GM19351 (cell line): Measurements from ENCODE around the gene ADRM1.

Experiments
- ATAC-seq: cut with Tn5 transposase; IDR thresholded peaks from one replicate; pipeline ENCODE4 v1.9.1; 2021; ENCODE audit warnings: mild to moderate bottlenecking, moderate library complexity; ENCODE audit not compliant: unreplicated experiment

The ADRM1 gene

DNA sequence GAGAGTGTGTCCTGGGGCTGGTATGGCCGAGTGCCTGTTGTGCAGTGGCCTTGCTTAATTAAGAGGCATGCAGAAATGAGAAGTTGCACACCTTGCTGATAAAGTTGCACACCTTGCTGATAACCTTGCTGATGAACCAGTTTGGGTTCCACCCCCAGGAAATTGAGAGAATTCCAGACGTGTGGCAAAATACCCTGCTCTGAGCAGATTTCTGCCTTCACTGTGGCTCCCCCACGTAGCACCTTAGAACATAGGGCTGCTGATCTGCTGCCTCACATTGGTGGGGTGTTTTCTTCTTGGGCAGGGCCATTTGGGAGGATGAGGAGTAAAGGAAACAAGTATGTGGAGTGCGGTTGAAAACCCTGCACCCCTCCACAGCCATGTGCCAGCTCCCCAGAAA, 22.5 kb upstream of the ADRM1 start:
- ATAC-seq = no peak

DNA sequence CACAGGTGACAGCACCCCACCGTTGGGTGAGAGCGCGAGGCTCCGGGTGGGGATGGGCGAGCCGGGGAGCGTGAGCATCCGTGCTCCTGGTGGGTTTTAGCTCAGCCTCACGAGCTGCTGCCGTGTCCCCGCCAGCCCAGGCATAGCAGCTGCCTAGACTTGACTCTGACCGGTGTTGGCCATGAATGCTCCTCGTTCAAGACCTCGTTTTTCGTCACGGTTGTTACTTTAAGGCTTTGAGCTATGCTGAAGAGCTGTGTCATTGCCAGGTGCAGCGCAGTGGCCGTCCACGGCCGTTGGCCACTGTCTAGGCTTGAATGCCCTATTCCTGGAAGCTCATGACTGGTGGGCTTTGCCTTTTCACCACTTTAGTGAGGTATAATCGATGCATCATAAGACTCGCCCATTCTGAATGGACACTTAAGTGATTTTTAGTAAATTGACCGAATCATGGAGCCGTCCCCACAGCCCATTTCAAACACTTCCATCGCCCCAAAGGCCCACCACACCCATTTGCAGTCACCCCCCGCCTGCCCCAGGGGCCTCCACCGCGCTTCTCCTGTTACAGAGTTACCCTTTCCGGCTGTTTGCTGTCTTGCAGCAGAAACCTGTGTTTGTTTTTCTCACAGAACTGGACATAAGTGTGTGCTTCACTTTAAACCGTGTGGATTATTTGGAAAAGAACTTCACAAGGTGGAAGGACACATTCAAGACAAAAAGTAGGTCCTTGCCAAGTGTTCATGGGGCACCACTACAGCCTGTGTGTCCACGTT, 21.4 kb upstream of the ADRM1 start:
- no peak for ATAC-seq

DNA sequence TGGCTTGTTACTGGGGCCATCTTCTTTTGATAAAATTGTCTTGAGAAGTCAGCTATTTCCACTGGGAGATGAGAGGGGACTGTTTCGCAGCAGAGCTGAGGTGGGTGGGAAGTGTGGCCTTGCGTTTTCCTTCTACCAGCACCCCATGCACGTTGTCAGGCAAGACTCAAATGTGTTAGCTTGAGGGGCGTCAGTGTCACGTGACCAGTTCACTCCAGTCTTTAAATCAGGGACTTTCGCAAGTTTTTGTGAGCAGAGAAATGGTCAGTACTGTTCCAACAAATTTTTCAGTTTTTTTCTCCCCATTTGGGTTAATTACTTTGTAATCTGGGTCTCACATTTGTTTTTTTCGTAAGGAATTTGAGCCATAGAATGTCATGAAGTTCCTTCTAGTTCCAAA, 20.7 kb upstream of the ADRM1 start:
- ATAC-seq = no peak

- ATAC-seq = no peak
These were observed 19.8 kb upstream of the ADRM1 start for GRCh38 chr20:62282877-62283503.

DNA sequence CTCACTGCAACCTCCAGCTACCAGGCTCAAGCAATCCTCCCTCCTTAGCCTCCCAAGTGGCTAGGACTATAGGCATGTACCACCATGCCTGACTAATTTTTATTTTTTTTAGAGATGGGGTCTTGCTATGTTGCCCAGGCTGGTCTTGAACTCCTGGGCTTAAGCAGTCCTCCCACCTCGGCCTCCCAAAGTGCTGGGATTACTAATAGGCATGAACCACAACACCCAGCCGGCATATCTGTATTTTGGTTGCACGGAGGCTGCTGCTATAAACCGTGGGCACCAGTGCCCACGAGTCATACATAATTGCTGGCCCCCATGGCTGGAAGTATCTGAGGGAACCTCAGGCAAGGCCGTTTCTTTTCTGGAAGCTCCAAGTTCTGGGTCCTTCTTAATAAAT, 18.3 kb upstream of the ADRM1 start:
- ATAC-seq = no peak

- no peak for ATAC-seq
These were observed 17.6 kb upstream of the ADRM1 start for GRCh38 chr20:62285151-62285550.

DNA sequence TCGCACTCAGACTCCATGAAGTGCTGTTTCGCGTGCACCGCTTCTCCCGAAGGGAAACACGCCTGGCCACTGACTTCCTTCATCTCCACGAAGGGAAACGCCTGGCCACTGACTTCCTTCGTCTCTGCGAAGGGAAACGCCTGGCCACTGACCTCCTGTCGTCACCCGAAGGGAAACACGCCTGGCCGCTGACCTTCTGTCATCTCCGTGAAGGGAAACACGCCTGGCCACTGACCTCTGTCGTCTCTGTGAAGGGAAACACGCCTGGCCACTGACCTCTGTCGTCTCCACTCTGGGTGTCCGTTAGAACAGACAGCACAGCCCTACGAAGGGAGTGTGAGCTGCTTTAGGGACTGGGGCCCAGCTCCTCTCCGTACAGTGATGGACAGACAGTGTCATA, 17.1 kb upstream of the ADRM1 start:
- no peak for ATAC-seq

- ATAC-seq = no peak
These were observed 16.2 kb upstream of the ADRM1 start for GRCh38 chr20:62286493-62287064.

DNA sequence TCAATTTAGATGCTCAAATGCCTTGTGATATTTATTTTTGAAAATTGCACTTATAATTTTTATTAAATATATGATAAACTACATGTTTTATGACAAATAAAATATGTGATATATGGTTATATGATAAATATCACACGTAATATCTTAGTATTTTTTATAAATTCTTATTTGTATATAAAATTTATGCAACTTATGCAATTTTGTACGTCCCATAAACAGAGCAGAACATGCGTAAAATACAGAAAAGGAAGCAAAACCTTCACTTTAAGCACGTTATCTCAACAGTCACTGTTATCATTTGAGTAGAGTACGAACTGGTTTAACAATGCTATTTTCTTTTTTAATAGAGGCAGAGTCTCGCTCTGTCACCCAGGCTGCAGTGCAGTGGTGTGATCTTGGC, 15.7 kb upstream of the ADRM1 start:
- ATAC-seq = no peak

GRCh38 chr20:62287759-62288534, 14.8 kb upstream of the ADRM1 start:
- no peak for ATAC-seq

- no peak for ATAC-seq
These were observed 14.2 kb upstream of the ADRM1 start for GRCh38 chr20:62288535-62289105.

DNA sequence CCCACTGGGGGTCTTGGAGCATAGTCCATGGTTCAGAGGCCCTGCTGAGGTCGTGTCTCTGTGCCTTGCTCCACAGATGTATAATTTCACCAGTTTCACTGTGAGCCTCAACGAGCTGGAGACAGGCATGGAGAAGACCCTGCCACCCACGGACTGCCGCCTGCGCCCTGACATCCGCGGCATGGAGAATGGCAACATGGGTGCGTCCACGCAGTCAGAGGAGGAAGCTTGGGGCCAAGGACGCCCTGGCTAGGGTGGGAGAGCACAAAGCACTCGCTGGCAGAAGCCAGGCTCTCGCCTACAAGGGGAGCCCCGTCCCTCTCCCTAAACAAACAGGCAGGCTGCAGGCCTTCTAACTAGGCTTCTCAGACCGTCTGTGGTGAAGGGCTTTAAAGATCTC, 13.7 kb upstream of the ADRM1 start:
- no peak for ATAC-seq

DNA sequence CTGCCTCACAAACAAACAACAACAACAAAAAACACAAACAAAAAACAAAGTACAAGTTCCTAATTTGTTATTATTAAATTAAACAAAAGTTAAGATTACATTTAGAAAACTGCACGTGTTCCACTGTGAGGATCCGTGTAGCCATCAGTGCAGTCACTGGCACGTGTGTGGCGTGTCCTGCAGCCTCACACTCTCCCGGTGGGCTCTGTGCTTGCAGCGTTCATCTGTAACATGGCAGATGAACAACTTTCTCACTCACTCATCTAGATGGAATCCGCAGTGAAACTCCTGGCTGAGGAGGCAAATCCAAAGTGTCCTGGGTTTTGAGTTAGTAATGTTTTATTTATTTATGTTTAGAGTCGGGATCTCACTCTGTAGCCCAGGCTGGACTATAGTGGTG, 12.9 kb upstream of the ADRM1 start:
- ATAC-seq = no peak

DNA sequence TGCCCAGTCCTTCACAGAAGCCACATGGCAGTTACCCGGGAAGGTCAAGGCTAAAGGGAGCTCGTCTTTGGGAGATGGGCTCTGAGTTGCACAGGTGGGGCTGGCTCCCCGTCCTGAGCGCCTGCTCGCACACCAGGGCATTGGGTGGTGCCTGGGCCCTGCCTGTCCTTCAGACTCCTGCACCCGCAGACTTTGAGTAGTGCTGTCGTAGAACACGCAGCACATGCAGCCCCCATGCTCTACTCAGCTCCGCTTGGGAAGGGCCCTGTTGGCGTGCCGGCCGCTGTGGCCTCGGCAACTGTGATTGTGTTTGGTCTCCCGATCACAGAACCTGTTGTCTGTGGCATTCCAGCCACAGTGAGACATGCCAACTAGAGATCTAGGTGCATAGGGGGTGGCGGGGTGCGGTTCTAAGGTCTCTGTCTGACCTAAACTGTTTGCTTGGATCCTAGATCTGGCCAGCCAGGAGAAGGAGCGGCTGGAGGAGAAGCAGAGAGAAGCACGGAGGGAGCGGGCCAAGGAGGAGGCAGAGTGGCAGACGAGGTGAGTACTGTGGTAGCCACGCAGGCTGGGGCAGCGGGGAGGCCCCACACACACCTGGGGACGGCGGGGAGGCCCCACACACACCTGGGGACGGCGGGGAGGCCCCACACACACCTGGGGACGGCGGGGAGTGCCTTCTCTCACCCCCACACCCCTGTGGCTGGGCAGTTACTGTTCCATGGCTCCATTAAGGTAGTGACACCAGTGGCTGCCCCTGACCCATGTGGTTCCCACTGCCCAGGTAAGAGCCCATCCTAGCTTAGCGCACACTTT, 11.3 kb upstream of the ADRM1 start:
- no peak for ATAC-seq

GRCh38 chr20:62292108-62292507, 10.7 kb upstream of the ADRM1 start:
- no peak for ATAC-seq

- no peak for ATAC-seq
These were observed 9.5 kb upstream of the ADRM1 start for GRCh38 chr20:62293111-62293784.

DNA sequence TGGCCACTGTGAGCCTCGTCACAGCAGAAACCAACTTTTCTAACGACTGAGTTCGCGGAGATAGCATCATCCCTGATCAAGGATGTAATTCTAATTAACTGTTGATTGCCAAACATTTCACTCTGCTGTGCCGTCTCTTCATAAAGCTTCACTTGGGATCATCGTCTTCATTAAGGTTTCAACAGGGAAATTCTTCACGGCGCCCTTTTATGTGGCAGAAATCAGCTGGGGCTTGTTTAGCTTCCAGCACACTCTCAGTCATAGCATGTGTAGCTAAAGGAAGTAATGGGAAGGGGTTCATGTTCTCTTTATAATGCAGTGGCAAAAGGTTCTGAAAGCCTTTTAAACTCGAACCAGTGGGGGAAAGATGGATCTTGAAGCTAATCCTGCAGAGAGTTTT, 8.9 kb upstream of the ADRM1 start:
- no peak for ATAC-seq

GRCh38 chr20:62294516-62294915, 8.3 kb upstream of the ADRM1 start:
- no peak for ATAC-seq

- no peak for ATAC-seq
These were observed 5.9 kb upstream of the ADRM1 start for GRCh38 chr20:62296724-62297448.
